K562 (cell line): ENCODE results near the gene RGS9. TPM values are rescaled to one million over a fixed set of nuclear protein-coding genes. Genes with fewer than 3 reads are reported as not detected.
"Not testable (repeated sequence)": the region's sequence is repeated elsewhere in the genome, so short reads cannot be mapped to it uniquely, and the experiment has no call there.

Experiments used
- ATAC-seq: fragments of 200-7000 bp; cut with Tn5 transposase; 3 replicates; pipeline ENCODE4 v1.9.1; 2020; ENCODE audit warnings: moderate library complexity
- BruUV-seq: library from RNA; stranded (reverse); fragments of 400-500 nt; replicated peaks from 2 replicates; lab custom pipeline; 2021; lab: Mats Ljungman, UMichigan
- CTCF ChIA-PET: fragments of 300-600 bp; formaldehyde crosslinking; extraction: SDS; loops from one replicate; lab custom pipeline; 2021; ENCODE audit warnings: low intra/inter-chr PET ratio; lab: Yijun Ruan, JAX
- POLR2A ChIA-PET: fragments of 300-600, 350-650 bp; sonication (Branson Sonifier 250); formaldehyde crosslinking; extraction: SDS; loops from one replicate; lab custom pipeline; 2021; ENCODE audit warnings: antibody characterized with exemption, inconsistent platforms; lab: Yijun Ruan, JAX
- DNase-seq, 4 experiments: peaks; one replicate each; pipeline versions ENCODE4 v3.0.0 to v3.0.0-alpha.2; 2011 to 2018; ENCODE audit warnings: low spot score in 3 of 4, mixed read lengths in 3 of 4; ENCODE audit errors: extremely low read depth in 1 of 4
- FAIRE-seq: peaks from 2 replicates; lab custom pipeline; 2011; peaks lifted over from hg19 to GRCh38; lab: Jason Lieb, UNC
- H2AFZ ChIP-seq: 2 replicates; pipeline ENCODE4 v1.6.0; 2011; ENCODE audit warnings: low read depth, low read length, control low read depth, inconsistent platforms
- H3K27ac ChIP-seq: fragments of 200-600 bp; 3 replicates; pipeline ENCODE4 v1.8.0; 2011; ENCODE audit warnings: low read depth, mild to moderate bottlenecking, control low read depth, inconsistent platforms, low read length, moderate library complexity, mixed read lengths; ENCODE audit errors: extremely low read depth
- H3K27me3 ChIP-seq, 2 experiments: fragments of 300-600 bp in 1 of 2; 2 replicates in 1 of 2; 3 replicates in 1 of 2; pipeline versions ENCODE4 v1.6.0 to v1.8.0; 2011; ENCODE audit warnings: inconsistent platforms in 2 of 2, low read length in 2 of 2, mild to moderate bottlenecking in 1 of 2, mixed read lengths in 1 of 2, moderate library complexity in 1 of 2; ENCODE audit not compliant: control insufficient read depth in 2 of 2, insufficient read depth in 2 of 2
- H3K36me3 ChIP-seq: fragments of 300-600 bp; 3 replicates; pipeline ENCODE4 v1.8.0; 2011; ENCODE audit warnings: mild to moderate bottlenecking, low read length, inconsistent platforms; ENCODE audit not compliant: control insufficient read depth, insufficient read depth
- H3K4me1 ChIP-seq, 2 experiments: fragments of 200-600 bp in 1 of 2; replicated peaks in 1 of 2; 2 replicates in 1 of 2; 3 replicates in 1 of 2; pipeline versions ENCODE4 v1.5.1 to v1.8.0; 2011; ENCODE audit warnings: inconsistent platforms in 2 of 2, low read length in 2 of 2, mild to moderate bottlenecking in 1 of 2, mixed read lengths in 1 of 2, moderate library complexity in 1 of 2; ENCODE audit not compliant: control insufficient read depth in 2 of 2, insufficient read depth in 2 of 2
- H3K4me2 ChIP-seq: 2 replicates; pipeline ENCODE4 v1.6.1; 2011; ENCODE audit warnings: low read length, control low read depth, inconsistent platforms, mixed read lengths; ENCODE audit not compliant: insufficient read depth
- H3K4me3 ChIP-seq: fragments of 200-600 bp; sonication (generic), shearing (Covaris generic); 2 replicates; pipeline ENCODE4 v1.5.1; 2016; ENCODE audit warnings: control low read depth, inconsistent platforms
- H3K79me2 ChIP-seq: fragments of 200-600 bp; 3 replicates; pipeline ENCODE4 v1.8.0; 2011; ENCODE audit warnings: low read length, inconsistent platforms; ENCODE audit not compliant: control insufficient read depth, insufficient read depth
- H3K9ac ChIP-seq, 2 experiments: 2 replicates each; pipeline versions ENCODE4 v1.6.0 to v1.6.1; 2011; ENCODE audit warnings: low read depth in 2 of 2, low read length in 2 of 2, control low read depth in 1 of 2, inconsistent platforms in 1 of 2, mild to moderate bottlenecking in 1 of 2, mixed read lengths in 1 of 2; ENCODE audit not compliant: insufficient read depth in 1 of 2
- H3K9me1 ChIP-seq: one replicate; pipeline ENCODE4 v1.6.0; 2011; ENCODE audit warnings: inconsistent platforms, mild to moderate bottlenecking, low read length, moderate library complexity; ENCODE audit not compliant: control insufficient read depth, insufficient read depth
- H3K9me3 ChIP-seq: replicated peaks from 2 replicates; pipeline ENCODE4 v1.5.1; 2011; ENCODE audit warnings: low read depth, low read length, inconsistent platforms; ENCODE audit not compliant: control insufficient read depth, insufficient read depth
- H4K20me1 ChIP-seq: replicated peaks from 2 replicates; pipeline ENCODE4 v1.6.1; 2011; ENCODE audit warnings: low read length, inconsistent platforms, mixed read lengths; ENCODE audit not compliant: control insufficient read depth, insufficient read depth
- CEBPG ChIP-seq, 3 experiments: fragments of 200-800 bp in 1 of 3; sonication (Bioruptor generic) in 1 of 3; sonication (generic) in 1 of 3; formaldehyde crosslinking in 1 of 3; IDR thresholded peaks in 2 of 3; conservative IDR thresholded peaks in 1 of 3; 2 replicates each; pipeline versions ENCODE4 v1.6.1 to v1.8.0; 2016 to 2022; ENCODE audit warnings: missing compliant biosample characterization in 2 of 3, missing genetic modification characterization in 2 of 3, mild to moderate bottlenecking in 1 of 3, missing genetic modification reagents in 1 of 3
- FOSL1 ChIP-seq: fragments of 200-800 bp; sonication (Bioruptor generic); conservative IDR thresholded peaks from 2 replicates; pipeline ENCODE4 v1.6.1; 2016; ENCODE audit warnings: missing genetic modification characterization, missing compliant biosample characterization
- SNIP1 ChIP-seq: fragments of 450-650 bp; IDR thresholded peaks from 2 replicates; pipeline ENCODE4 v1.7.1; 2017; ENCODE audit warnings: low read depth, mild to moderate bottlenecking
- SPI1 ChIP-seq: IDR thresholded peaks from 2 replicates; pipeline ENCODE4 v1.6.1; 2011; ENCODE audit warnings: low read depth, low read length, control low read depth, borderline replicate concordance
- ZNF239 ChIP-seq: fragments of 250-450 bp; sonication (Bioruptor Pico); IDR thresholded peaks from 2 replicates; pipeline ENCODE4 v1.4.0; 2020; ENCODE audit warnings: mild to moderate bottlenecking
- ZNF507 ChIP-seq: conservative IDR thresholded peaks from 2 replicates; pipeline ENCODE4 v1.6.1; 2017; ENCODE audit warnings: missing genetic modification characterization, missing compliant biosample characterization
- WGBS: fragments of 100-300 bp; shearing (Covaris generic); methylation state at CpG from one replicate; pipeline ENCODE4 v1.1.6; 2016; ENCODE audit warnings: low coverage, mixed read lengths; ENCODE audit not compliant: insufficient coverage; ENCODE audit errors: missing lambda C conversion rate; 5-methylcytosine and 5-hydroxymethylcytosine counted together
- in situ Hi-C: fragments of 300-500 bp; cut with MboI; formaldehyde crosslinking; loops from 4 replicates; pipeline ENCODE4 v1.15.0; 2018; ENCODE audit warnings: inconsistent platforms, mixed read lengths
- intact Hi-C: fragments of 100-400 bp; cut with micrococcal nuclease; formaldehyde crosslinking; loops from 2 replicates; pipeline ENCODE4 v1.14.2; 2022
- polyA plus RNA-seq, 8 experiments: library from polyadenylated mRNA; depleted of rRNA in 4 of 8; stranded (reverse) in 5 of 8; unstranded in 3 of 8; fragments of >200 nt; fragmentation: Nextera tagmentation in 2 of 8; fragmentation: Illumina TruSeq in 1 of 8; extraction: Ambion mirVana in 2 of 8; extraction: Trizol in 1 of 8; gene quantifications; 2 replicates each; pipeline versions ENCODE4 v1.2.1 to v1.2.3, GENCODE V29; 2011 to 2014; ENCODE audit warnings: inconsistent platforms in 1 of 8, missing spikeins in 1 of 8
- total RNA-seq, 7 experiments: library from RNA; depleted of rRNA in 6 of 7; stranded (reverse); fragments of >200 nt in 6 of 7; fragmentation: Illumina TruSeq in 2 of 7; extraction: Trizol in 2 of 7; gene quantifications; 2 replicates each; pipeline versions ENCODE4 v1.2.1 to v1.2.3, GENCODE V29; 2011 to 2021; ENCODE audit warnings: low replicate concordance in 1 of 7
- TF ChIP-seq, protein P1 (sequence below), 2 experiments: fragments of 450-650 bp in 1 of 2; sonication (generic) in 1 of 2; formaldehyde crosslinking in 1 of 2; IDR thresholded peaks in 1 of 2; conservative IDR thresholded peaks in 1 of 2; 2 replicates each; pipeline versions ENCODE4 v1.6.1 to v1.8.1; 2016 to 2023; ENCODE audit warnings: mild to moderate bottlenecking in 2 of 2, moderate library complexity in 2 of 2, inconsistent platforms in 1 of 2, missing genetic modification reagents in 1 of 2

RGS9 gene
- total and polyA plus RNA-seq, 9 of the 15 experiments (the other 6 are each of a cell fraction or from before 2014, with no cell fraction given) = 0.18 to 1.4 (median 0.55) TPM

DNA sequence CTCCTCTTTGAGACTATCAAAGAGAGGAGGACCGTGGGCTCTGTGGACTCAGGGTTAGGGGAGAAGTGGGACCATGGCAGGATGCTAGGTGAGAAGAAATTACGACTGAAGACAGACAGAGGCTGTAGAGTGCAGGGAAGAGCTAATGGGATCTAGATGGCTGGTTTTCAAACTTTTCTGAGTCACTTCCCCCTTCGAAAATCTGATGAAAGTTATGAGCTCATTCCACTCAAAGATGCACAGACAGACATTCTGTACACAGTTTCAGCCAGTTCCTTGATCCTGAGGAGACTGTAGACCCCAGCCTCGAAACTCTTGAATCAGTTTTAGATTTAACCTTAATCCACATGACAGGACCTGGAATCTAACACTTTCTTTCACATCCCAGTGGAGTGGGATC lies 40.7 kb downstream of the RGS9 start:
- no peaks in the 10 kb centered on the region for H3K79me2 ChIP-seq
- in situ Hi-C loops = no loop called here
- no peak overlapping the region for H3K4me3 ChIP-seq
- H2AFZ ChIP-seq = no peak overlapping the region
- no peaks in the 10 kb centered on the region; a peak in 1 of 5 replicates for H3K27me3 ChIP-seq
- FAIRE-seq = no peak
- DNase-seq = no peak
- ChIA-PET POLR2A (interaction anchor here (0.6 kb wide), 1 partner anchor 137 kb away, joined by 3 read pairs; no protein-coding TSS in a partner anchor), CTCF (no interaction called here)
- H3K9ac ChIP-seq = no peak overlapping the region
- H3K4me1 ChIP-seq = peaks cover 12 to 23% of the 10 kb centered on the region in 2 experiments
- no peaks in the 10 kb centered on the region for H3K9me1 ChIP-seq
- H4K20me1 ChIP-seq = no peaks in the 10 kb centered on the region
- H3K9me3 ChIP-seq = no peaks in the 10 kb centered on the region
- intact Hi-C loops = no loop called here
- no TSS peak for BruUV-seq
- no peaks in the 10 kb centered on the region for H3K36me3 ChIP-seq
- ATAC-seq = no peak
- TF ChIP-seq, protein P1, sequence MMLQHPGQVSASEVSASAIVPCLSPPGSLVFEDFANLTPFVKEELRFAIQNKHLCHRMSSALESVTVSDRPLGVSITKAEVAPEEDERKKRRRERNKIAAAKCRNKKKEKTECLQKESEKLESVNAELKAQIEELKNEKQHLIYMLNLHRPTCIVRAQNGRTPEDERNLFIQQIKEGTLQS (IDR thresholded peaks at IDR 0.05) = peak; percentile 56; the same call in 1 of the 2 replicates
- TF ChIP-seq, protein P1 (CRISPR knock-in tag; conservative IDR thresholded peaks at IDR 0.05) = no peak
- TF ChIP-seq ZNF507 (tag) (no peak), CEBPG (CRISPR knock-in tag; IDR thresholded peaks at IDR 0.05) (no peak), CEBPG (tag; conservative IDR thresholded peaks at IDR 0.05 in 1 of 2, IDR thresholded peaks at IDR 0.05 in 1 of 2) (0 out of 4 replicates have a peak, but pooled peaks of 1 of the 2 experiments have one; percentile 27), SNIP1 (no peak), ZNF239 (no peak), SPI1 (peak; percentile 39; the same call in 1 of the 2 replicates), FOSL1 (tag) (peak; percentile 68)
- TF ChIP-seq, all 486 proteins: peak for 4
- Histone ChIP-seq H3K4me2 (no peak overlapping the region), H3K27ac (no peak overlapping the region)
- WGBS = 8% methylated on average over 4 of the region's 4 CpGs

DNA sequence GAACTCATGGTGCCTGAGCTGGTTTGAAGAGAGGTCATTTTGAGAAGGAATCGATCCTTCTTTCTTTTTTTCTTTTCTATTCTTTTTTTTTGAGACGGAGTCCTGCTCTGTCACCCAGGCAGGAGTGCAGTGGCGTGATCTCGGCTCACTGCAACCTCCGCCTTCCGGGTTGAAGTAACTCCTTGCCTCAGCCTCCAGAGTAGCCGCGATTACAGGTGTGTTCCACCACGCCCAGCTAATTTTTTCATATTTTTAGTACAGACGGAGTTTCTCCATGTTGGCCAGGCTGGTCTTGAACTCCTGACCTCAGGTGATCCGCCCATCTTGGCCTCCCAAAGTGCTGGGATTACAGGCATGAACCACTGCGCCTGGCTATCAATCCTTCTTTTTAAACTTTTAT lies 43.1 kb downstream of the RGS9 start:
- DNase-seq, ATAC-seq, H3K27me3 ChIP-seq, H3K79me2 ChIP-seq, H2AFZ ChIP-seq, H3K4me1 ChIP-seq, H3K4me2 ChIP-seq, H3K9me3 ChIP-seq, H3K9me1 ChIP-seq, FAIRE-seq, POLR2A ChIA-PET, BruUV-seq, H3K36me3 ChIP-seq, CTCF ChIA-PET, in situ Hi-C loops, H3K9ac ChIP-seq, intact Hi-C loops, H3K27ac ChIP-seq, H3K4me3 ChIP-seq, H4K20me1 ChIP-seq: not testable (repeated sequence)
- 54% methylated on average over 10 of the region's 12 CpGs for WGBS
